H9 (cell line): ENCODE results near the gene ROR1. TPM values are rescaled to one million over a fixed set of nuclear protein-coding genes. Genes with fewer than 3 reads are reported as not detected.

Source experiments
- DNase-seq: peaks from one replicate; pipeline ENCODE4 v3.0.0-alpha.2; 2017
- H2AFZ ChIP-seq: one replicate; pipeline ENCODE4 v1.6.1; 2013; ENCODE audit warnings: mild to moderate bottlenecking, low read length, control low read depth, moderate library complexity
- H2AK5ac ChIP-seq: 2 replicates; pipeline ENCODE4 v1.6.1; 2013; ENCODE audit warnings: low read length, control low read depth, mixed read lengths; ENCODE audit not compliant: insufficient read length
- H2BK120ac ChIP-seq: one replicate; pipeline ENCODE4 v1.6.1; 2013; ENCODE audit warnings: low read depth, mild to moderate bottlenecking, low read length, control low read depth, inconsistent platforms; ENCODE audit not compliant: poor library complexity, severe bottlenecking
- H2BK12ac ChIP-seq: 2 replicates; pipeline ENCODE4 v1.6.1; 2013; ENCODE audit warnings: low read length, control low read depth, mixed read lengths, low read depth; ENCODE audit not compliant: insufficient read length
- H2BK15ac ChIP-seq: 2 replicates; pipeline ENCODE4 v1.6.1; 2013; ENCODE audit warnings: low read depth, low read length, control low read depth
- H2BK20ac ChIP-seq: one replicate; pipeline ENCODE4 v1.6.1; 2013; ENCODE audit warnings: low read depth, mild to moderate bottlenecking, low read length, control low read depth, inconsistent platforms; ENCODE audit not compliant: poor library complexity, severe bottlenecking
- H2BK5ac ChIP-seq: 2 replicates; pipeline ENCODE4 v1.6.1; 2013; ENCODE audit warnings: low read length, control low read depth, mixed read lengths; ENCODE audit not compliant: insufficient read length
- H3K14ac ChIP-seq: 2 replicates; pipeline ENCODE4 v1.6.1; 2013; ENCODE audit warnings: low read length, control low read depth; ENCODE audit not compliant: insufficient read depth
- H3K18ac ChIP-seq: 2 replicates; pipeline ENCODE4 v1.6.1; 2013; ENCODE audit warnings: low read depth, mild to moderate bottlenecking, mixed read lengths, low read length, control low read depth; ENCODE audit not compliant: insufficient read length
- H3K23ac ChIP-seq: 2 replicates; pipeline ENCODE4 v1.6.1; 2013; ENCODE audit warnings: low read length, control low read depth, mixed read lengths, low read depth; ENCODE audit not compliant: insufficient read length
- H3K23me2 ChIP-seq: 2 replicates; pipeline ENCODE4 v1.6.1; 2013; ENCODE audit warnings: low read depth, mild to moderate bottlenecking, mixed read lengths, low read length, control low read depth; ENCODE audit not compliant: insufficient read length, poor library complexity, severe bottlenecking
- H3K27ac ChIP-seq: 2 replicates; pipeline ENCODE4 v1.5.1; 2013; ENCODE audit warnings: low read length, control low read depth, mixed read lengths, low read depth; ENCODE audit not compliant: insufficient read length
- H3K27me3 ChIP-seq: 2 replicates; pipeline ENCODE4 v1.6.1; 2013; ENCODE audit warnings: low read length, control low read depth, inconsistent platforms; ENCODE audit not compliant: insufficient read depth
- H3K4ac ChIP-seq: 2 replicates; pipeline ENCODE4 v1.6.1; 2013; ENCODE audit warnings: low read depth, mild to moderate bottlenecking, control low read depth, inconsistent platforms, low read length, moderate library complexity
- H3K4me1 ChIP-seq: 2 replicates; pipeline ENCODE4 v1.6.1; 2013; ENCODE audit warnings: low read length, control low read depth, inconsistent platforms; ENCODE audit not compliant: insufficient read depth
- H3K4me2 ChIP-seq: 2 replicates; pipeline ENCODE4 v1.6.1; 2013; ENCODE audit warnings: low read length, control low read depth, mixed read lengths; ENCODE audit not compliant: insufficient read length, insufficient read depth
- H3K56ac ChIP-seq: 2 replicates; pipeline ENCODE4 v1.6.1; 2013; ENCODE audit warnings: low read depth, mild to moderate bottlenecking, mixed read lengths, low read length, control low read depth; ENCODE audit not compliant: insufficient read length
- H3K79me1 ChIP-seq: 2 replicates; pipeline ENCODE4 v1.6.1; 2013; ENCODE audit warnings: low read depth, mild to moderate bottlenecking, moderate library complexity, low read length, control low read depth, inconsistent platforms; ENCODE audit not compliant: insufficient read depth, poor library complexity, severe bottlenecking
- H3K79me2 ChIP-seq: 2 replicates; pipeline ENCODE4 v1.6.1; 2013; ENCODE audit warnings: low read length, control low read depth, inconsistent platforms; ENCODE audit not compliant: insufficient read depth
- H3K9ac ChIP-seq: 2 replicates; pipeline ENCODE4 v1.6.1; 2013; ENCODE audit warnings: low read length, control low read depth, mixed read lengths; ENCODE audit not compliant: insufficient read length; ENCODE audit errors: extremely low read depth
- H3K9me3 ChIP-seq: one replicate; pipeline ENCODE4 v1.6.1; 2013; ENCODE audit warnings: low read depth, low read length, inconsistent platforms; ENCODE audit not compliant: control insufficient read depth
- H3T11ph ChIP-seq: one replicate; pipeline ENCODE4 v1.6.1; 2013; ENCODE audit warnings: mild to moderate bottlenecking, low read length, control low read depth, inconsistent platforms
- H4K20me1 ChIP-seq: one replicate; pipeline ENCODE4 v1.6.1; 2013; ENCODE audit not compliant: control insufficient read depth, insufficient read length, insufficient read depth
- H4K5ac ChIP-seq: 2 replicates; pipeline ENCODE4 v1.6.1; 2013; ENCODE audit warnings: low read depth, mild to moderate bottlenecking, mixed read lengths, low read length, control low read depth; ENCODE audit not compliant: insufficient read length
- H4K8ac ChIP-seq: replicated peaks from 2 replicates; pipeline ENCODE4 v1.6.1; 2013; ENCODE audit warnings: low read length, control low read depth, mixed read lengths, low read depth; ENCODE audit not compliant: insufficient read length
- H4K91ac ChIP-seq: 2 replicates; pipeline ENCODE4 v1.6.1; 2013; ENCODE audit warnings: low read depth, mild to moderate bottlenecking, moderate library complexity, mixed read lengths, low read length, control low read depth; ENCODE audit not compliant: insufficient read length
- H3K27ac Mint-ChIP-seq, 3 experiments: 2 replicates in 2 of 3; 3 replicates in 1 of 3; pipeline ENCODE4 v1.8.0; 2020 to 2021; ENCODE audit warnings: mixed read lengths in 3 of 3, mild to moderate bottlenecking in 1 of 3, moderate library complexity in 1 of 3
- H3K27me3 Mint-ChIP-seq: 2 replicates; pipeline ENCODE4 v1.8.0; 2021; ENCODE audit warnings: low read depth, mild to moderate bottlenecking, moderate library complexity, mixed read lengths
- H3K36me3 Mint-ChIP-seq, 3 experiments: 2 replicates in 2 of 3; 3 replicates in 1 of 3; pipeline ENCODE4 v1.8.0; 2020 to 2021; ENCODE audit warnings: low read depth in 3 of 3, mixed read lengths in 3 of 3; ENCODE audit not compliant: insufficient read depth in 1 of 3
- H3K4me1 Mint-ChIP-seq, 2 experiments: 2 replicates each; pipeline ENCODE4 v1.8.0; 2020; ENCODE audit warnings: mixed read lengths in 2 of 2
- H3K4me3 Mint-ChIP-seq, 2 experiments: 2 replicates in 1 of 2; 3 replicates in 1 of 2; pipeline ENCODE4 v1.8.0; 2020 to 2021; ENCODE audit warnings: mild to moderate bottlenecking in 2 of 2, mixed read lengths in 2 of 2, moderate library complexity in 1 of 2
- H3K9me3 Mint-ChIP-seq, 2 experiments: 2 replicates in 1 of 2; 3 replicates in 1 of 2; pipeline ENCODE4 v1.8.0; 2020; ENCODE audit warnings: mild to moderate bottlenecking in 2 of 2, mixed read lengths in 2 of 2, moderate library complexity in 1 of 2
- CTCF ChIP-seq: fragments of 200-600 bp; sonication (generic); conservative IDR thresholded peaks from 3 replicates; pipeline ENCODE4 v1.8.0; 2021; ENCODE audit warnings: antibody characterized with exemption, mild to moderate bottlenecking
- WGBS: extraction: QIAGEN DNeasy Blood & Tissue Kit; methylation state at CpG from one replicate; pipeline ENCODE4 v1.1.7; 2013; ENCODE audit warnings: missing lambda C conversion rate, low lambda C conversion rate, mixed read lengths; ENCODE audit not compliant: insufficient read length; ENCODE audit errors: extremely low coverage; 5-methylcytosine and 5-hydroxymethylcytosine counted together
- total RNA-seq: library from RNA; stranded (reverse); gene quantifications from 2 replicates; pipeline ENCODE4 v1.2.1, GENCODE V29; 2021

Gene ROR1
- total RNA-seq, 1 experiment from 2014 or later: 75.9 TPM

DNA sequence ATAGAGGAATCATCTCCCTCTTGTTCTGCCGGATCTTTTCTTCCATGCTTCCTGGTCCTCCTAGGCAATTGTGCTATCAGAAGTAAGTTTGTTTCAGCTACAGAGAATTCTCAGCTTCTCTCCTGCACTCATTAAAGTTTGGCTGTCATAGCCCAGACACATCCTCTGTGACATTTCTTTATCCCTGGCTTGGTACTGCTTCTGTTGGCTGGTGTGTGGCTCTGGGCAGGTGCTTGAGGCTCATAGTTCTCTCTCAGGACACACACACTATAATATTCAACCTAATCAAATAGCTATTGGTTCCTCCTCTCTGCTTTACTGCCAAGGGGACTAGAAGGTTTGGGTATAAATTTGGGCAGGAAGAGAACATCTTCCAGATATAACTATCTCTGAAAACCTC, 172.1 kb downstream of the ROR1 start:
- H3K27me3 Mint-ChIP-seq: no peaks in the 10 kb centered on the region
- no peak overlapping the region for H3K14ac ChIP-seq
- H3T11ph ChIP-seq: no peak overlapping the region
- DNase-seq: no peak
- H2BK5ac ChIP-seq: no peak overlapping the region
- no peaks in the 10 kb centered on the region for H3K9me3 ChIP-seq
- H3K27me3 ChIP-seq: no peaks in the 10 kb centered on the region
- no peaks in the 10 kb centered on the region for H4K20me1 ChIP-seq
- peaks cover 4% of the 10 kb centered on the region for H3K4me1 ChIP-seq
- no peaks in the 10 kb centered on the region for H3K23me2 ChIP-seq
- no peak overlapping the region for H2AK5ac ChIP-seq
- no peak overlapping the region for H3K4me2 ChIP-seq
- no peak overlapping the region for H2BK15ac ChIP-seq
- no peak overlapping the region for H3K23ac ChIP-seq
- peaks cover 4% of the 10 kb centered on the region; the same call in 1 of the 2 replicates for H3K79me2 ChIP-seq
- no CpG with 5 or more reads among the region's 1 CpG for WGBS
- H3K9me3 Mint-ChIP-seq: no peaks in the 10 kb centered on the region
- no peak overlapping the region for H3K27ac Mint-ChIP-seq
- H2BK12ac ChIP-seq: no peak overlapping the region
- peaks cover 0 to under 1% (median 0%) of the 10 kb centered on the region in 3 experiments; a peak in 2 of 7 replicates for H3K36me3 Mint-ChIP-seq
- no peak overlapping the region for H4K91ac ChIP-seq
- no peak overlapping the region for H2BK20ac ChIP-seq
- H3K18ac ChIP-seq: no peak overlapping the region
- no peak overlapping the region for H3K56ac ChIP-seq
- H3K4me3 Mint-ChIP-seq: no peak overlapping the region
- no peak overlapping the region for H4K5ac ChIP-seq
- H2BK120ac ChIP-seq: no peak overlapping the region
- H4K8ac ChIP-seq: no peak overlapping the region
- H3K79me1 ChIP-seq: peaks cover 8% of the 10 kb centered on the region
- TF ChIP-seq CTCF: no peak
- H3K4ac ChIP-seq: no peak overlapping the region
- H3K27ac ChIP-seq: no peak overlapping the region
- no peak overlapping the region for H3K9ac ChIP-seq
- H2AFZ ChIP-seq: no peak overlapping the region
- peaks cover 42 to 65% of the 10 kb centered on the region in 2 experiments for H3K4me1 Mint-ChIP-seq
